HG02973 (cell line): ENCODE results near the gene OGT.
A peak's percentile ranks its signal among the peaks of the same experiment; 100 is the strongest.
"Not testable (repeated sequence)": the region's sequence is repeated elsewhere in the genome, so short reads cannot be mapped to it uniquely, and the experiment has no call there.

Experiments used
- ATAC-seq: cut with Tn5 transposase; IDR thresholded peaks from one replicate; pipeline ENCODE4 v1.9.1; 2021; ENCODE audit warnings: moderate library complexity; ENCODE audit not compliant: unreplicated experiment

The OGT gene

GRCh38 chrX:71532753-71533425, at the start of gene OGT:
Gene OGT (plus strand): TSS chrX:71533104. CDS start chrX:71533300, 196 bp downstream.
- ATAC-seq: peak; percentile 74

GRCh38 chrX:71487814-71488213, 45.1 kb upstream of the OGT start:
- ATAC-seq: no peak

GRCh38 chrX:71489540-71489939, 43.4 kb upstream of the OGT start:
- ATAC-seq: no peak

GRCh38 chrX:71492231-71493065, 40.5 kb upstream of the OGT start:
- no peak for ATAC-seq

- no peak for ATAC-seq
Measured at GRCh38 chrX:71493111-71493613, 39.7 kb upstream of the OGT start.

GRCh38 chrX:71495979-71496378, 36.9 kb upstream of the OGT start:
- ATAC-seq: not testable (repeated sequence)

DNA sequence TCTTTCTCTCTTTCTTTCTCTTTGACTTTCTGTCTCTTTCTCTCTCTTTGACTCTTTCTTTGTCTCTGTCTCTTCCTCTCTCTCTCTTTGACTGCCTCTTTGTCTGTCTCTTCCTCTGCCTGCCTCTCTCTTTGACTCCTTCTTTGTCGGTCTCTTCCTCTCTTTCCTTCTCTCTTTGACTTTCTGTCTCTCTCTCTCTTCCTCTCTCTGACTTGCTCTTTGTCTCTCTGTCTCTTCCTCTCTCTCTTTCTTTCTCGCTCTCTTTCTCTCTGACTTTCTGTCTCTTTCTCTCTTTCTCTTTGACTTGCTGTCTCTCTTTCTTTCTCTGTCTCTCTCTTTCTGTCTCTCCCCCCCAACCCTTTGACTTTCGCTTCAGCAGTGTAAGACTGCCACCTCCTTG, 36.4 kb upstream of the OGT start:
- no peak for ATAC-seq

GRCh38 chrX:71502080-71502479, 30.8 kb upstream of the OGT start:
- not testable (repeated sequence) for ATAC-seq

DNA sequence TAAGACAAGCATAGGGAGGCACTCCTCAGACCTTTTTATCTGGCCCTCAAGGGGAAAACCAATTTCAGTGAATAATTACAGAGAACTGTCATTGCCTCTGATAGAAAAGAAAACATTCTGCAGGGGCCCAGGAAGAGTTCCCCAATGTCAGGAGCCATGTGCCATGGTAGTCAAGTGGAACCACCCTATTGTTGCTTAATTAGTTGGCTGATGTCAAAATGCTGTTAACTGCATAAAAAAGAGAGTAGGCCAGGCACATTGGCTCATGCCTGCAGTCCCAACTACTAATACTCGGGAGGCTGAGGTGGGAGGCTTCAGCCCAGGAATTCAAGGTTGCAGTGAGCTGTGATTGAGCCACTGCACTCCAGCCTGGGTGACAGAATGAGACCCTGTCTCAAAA, 28.6 kb upstream of the OGT start:
- ATAC-seq: no peak

DNA sequence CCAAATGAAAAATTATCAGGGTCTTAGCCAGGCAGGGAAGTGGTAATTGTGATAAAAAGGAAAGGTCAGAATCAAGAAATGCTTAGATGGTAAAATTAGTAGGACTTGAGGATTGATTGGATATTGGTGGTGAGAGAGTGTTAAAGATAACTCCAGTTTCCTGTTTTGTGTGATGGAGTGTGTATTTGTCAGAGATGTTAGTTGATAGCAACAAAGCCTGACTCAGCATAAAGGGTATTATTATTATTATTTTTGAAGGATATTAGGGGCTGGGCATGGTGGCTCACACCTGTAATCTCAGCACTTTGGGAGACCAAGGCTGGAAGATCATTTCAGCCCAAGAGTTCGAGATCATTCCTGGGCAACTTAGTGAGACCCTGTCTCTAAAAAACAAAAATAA, 23.6 kb upstream of the OGT start:
- ATAC-seq: no peak

- ATAC-seq: no peak
Measured at GRCh38 chrX:71510161-71510560, 22.7 kb upstream of the OGT start.

DNA sequence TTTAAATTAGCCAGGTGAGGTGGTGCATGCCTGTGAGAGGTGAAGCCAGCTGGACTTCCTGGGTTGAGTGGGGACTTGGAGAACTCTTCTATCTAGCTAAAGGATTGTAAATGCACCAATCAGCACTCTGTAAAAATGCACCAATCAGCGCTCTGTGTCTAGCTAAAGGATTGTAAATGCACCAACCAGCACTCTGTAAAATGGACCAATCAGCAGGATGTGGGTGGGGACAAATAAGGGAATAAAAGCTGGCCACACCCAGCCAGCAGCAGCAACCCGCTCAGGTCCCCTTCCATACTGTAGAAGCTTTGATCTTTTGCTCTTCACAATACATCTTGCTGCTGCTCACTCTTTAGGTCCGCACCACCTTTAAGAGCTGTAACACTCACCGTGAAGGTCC, 19.2 kb upstream of the OGT start:
- not testable (repeated sequence) for ATAC-seq

GRCh38 chrX:71514367-71515037, 18.4 kb upstream of the OGT start:
- ATAC-seq: peak; percentile 92

GRCh38 chrX:71515038-71515396, 17.9 kb upstream of the OGT start:
- no peak for ATAC-seq

GRCh38 chrX:71525316-71525715, 7.6 kb upstream of the OGT start:
- ATAC-seq: no peak

GRCh38 chrX:71532078-71532752, 689 bp upstream of the OGT start:
- peak; percentile 33 for ATAC-seq

DNA sequence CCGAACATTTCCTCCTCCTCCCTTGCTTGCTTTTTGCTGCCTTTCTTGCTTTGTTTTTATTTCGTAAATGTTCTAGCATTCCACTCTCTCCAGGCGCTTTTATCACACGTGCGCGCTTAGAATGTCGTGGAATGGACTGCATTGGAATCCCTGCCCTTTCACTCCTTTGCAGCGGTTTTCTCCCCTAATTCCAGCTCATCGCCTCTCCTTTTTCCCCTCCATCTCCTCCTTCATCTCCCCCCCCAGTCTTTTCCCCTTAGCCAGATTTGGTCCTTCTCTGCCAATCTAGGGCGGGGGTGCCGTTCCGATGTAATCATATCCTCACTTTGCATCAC, 579 bp downstream of the OGT start:
- no peak for ATAC-seq

- ATAC-seq: no peak
Measured at GRCh38 chrX:71533851-71534561, 1.1 kb downstream of the OGT start.

DNA sequence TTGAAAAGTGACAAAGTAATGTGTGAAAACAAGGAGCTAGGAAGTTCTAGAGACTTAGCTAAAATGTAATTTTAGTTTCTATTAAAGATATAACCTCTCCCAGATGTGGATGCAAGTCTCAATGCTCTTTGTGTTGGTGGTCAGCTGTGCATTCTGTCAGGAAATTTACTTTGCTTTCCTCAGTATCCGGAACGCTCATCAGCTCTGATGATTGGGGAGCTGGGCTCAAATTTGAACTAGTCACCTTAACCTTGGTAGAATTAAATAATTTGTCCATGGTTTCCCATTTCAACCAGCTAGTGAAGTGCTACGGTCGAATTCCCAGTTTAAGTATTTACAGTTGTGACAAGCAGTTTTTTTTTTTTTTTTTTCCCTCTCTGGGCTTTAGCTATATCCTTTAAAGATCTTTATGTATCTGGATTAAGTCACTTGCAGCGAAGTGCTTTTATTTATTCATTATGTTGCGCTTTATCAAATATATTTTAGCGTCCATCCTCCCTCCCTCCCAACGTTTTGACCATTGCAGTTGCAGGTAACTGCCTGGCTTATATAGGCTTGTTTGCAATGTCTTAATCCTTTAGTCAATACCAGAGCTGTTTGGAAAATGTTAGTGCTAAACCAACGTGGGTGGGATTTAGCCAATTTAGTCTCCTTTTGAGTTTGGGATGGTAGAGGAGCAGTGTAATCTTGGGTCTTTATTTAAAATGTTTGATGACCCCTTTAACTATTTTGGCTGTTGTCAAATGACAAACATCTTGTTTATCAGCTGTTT, 2.1 kb downstream of the OGT start:
- ATAC-seq: no peak

DNA sequence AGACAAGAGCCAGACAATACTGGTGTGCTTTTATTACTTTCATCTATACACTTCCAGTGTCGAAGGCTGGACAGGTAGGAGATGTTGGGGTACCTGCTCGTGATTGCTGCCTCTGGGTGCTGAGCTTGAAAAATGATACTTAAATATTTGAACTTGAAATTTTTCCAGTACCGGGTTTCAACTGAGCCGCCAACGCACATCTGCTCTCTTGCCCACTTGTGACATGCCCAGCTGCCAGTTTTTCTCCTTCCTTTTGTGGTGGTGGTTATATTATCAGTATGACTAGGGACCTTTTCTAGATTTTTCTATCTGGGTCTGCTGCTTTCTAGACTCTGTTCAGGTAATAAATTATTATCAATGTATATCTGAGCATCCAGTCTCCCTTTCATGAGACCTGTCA, 3.4 kb downstream of the OGT start:
- no peak for ATAC-seq
